Right cardiac atrium (tissue), 5 donors: ENCODE data around the gene ZNF622. TPM values are rescaled to one million over a fixed set of nuclear protein-coding genes. Genes with fewer than 3 reads are reported as not detected.
"Not testable (repeated sequence)": the region's sequence is repeated elsewhere in the genome, so short reads cannot be mapped to it uniquely, and the experiment has no call there.

Experiments
- ATAC-seq, 2 donors: fragments of 200-7000 bp; cut with Tn5 transposase; one replicate each; pipeline versions ENCODE4 v1.8.0 to v1.9.1; 2020; ENCODE audit warnings: moderate library complexity in 2 of 2, mild to moderate bottlenecking in 1 of 2
- DNase-seq, 3 donors: peaks; one replicate each; pipeline ENCODE4 v3.0.0-alpha.2; 2020
- H3K27ac ChIP-seq: one replicate; pipeline ENCODE4 v1.5.1; 2013; ENCODE audit warnings: mild to moderate bottlenecking, low read length, control low read depth, moderate library complexity
- H3K27me3 ChIP-seq: one replicate; pipeline ENCODE4 v1.6.1; 2013; ENCODE audit not compliant: control insufficient read depth, insufficient read depth
- H3K4me1 ChIP-seq: one replicate; pipeline ENCODE4 v1.6.1; 2013; ENCODE audit warnings: low read length; ENCODE audit not compliant: control insufficient read depth, insufficient read depth
- H3K4me3 ChIP-seq: one replicate; pipeline ENCODE4 v1.5.1; 2013; ENCODE audit warnings: low read length, control low read depth
- H3K9me3 ChIP-seq: one replicate; pipeline ENCODE4 v1.6.1; 2013; ENCODE audit warnings: low read length; ENCODE audit not compliant: control insufficient read depth
- WGBS: extraction: QIAGEN DNeasy Blood & Tissue Kit; methylation state at CpG from one replicate; pipeline ENCODE4 v1.1.7; 2013; 5-methylcytosine and 5-hydroxymethylcytosine counted together
- intact Hi-C, 4 donors: fragments of 100-400 bp; cut with DNase I; formaldehyde crosslinking; loops; one replicate each; pipeline versions ENCODE4 v1.11.0 to v1.14.0; 2022 to 2023
- polyA plus RNA-seq: library from polyadenylated mRNA; stranded (reverse); fragments of 200-250 nt; gene quantifications from one replicate; pipeline ENCODE4 v1.2.3, GENCODE V29; 2013
- total RNA-seq, 4 donors: library from RNA; stranded (reverse); fragmentation: NEBNext Ultra II Directional; extraction: Animal tissue kit (Norgen Biotek cat#: 25700); gene quantifications; one replicate each; pipeline ENCODE4 v1.2.1, GENCODE V29; 2021
- donor health status: healthy with polysubstance abuse.
- donor health status: DM: no; HTN: yes; CAD: no.
- donor health status: DM: no; HTN: no; CAD: no.
- donor health status: DM: no; HTN: yes; CAD: no; lungs with severe emphysema.
- donor health status: DM: yes; HTN: yes; CAD: no.

Gene ZNF622
- total and polyA plus RNA-seq, 5 donors = 35.9 to 51.0 (median 40.9) TPM

DNA sequence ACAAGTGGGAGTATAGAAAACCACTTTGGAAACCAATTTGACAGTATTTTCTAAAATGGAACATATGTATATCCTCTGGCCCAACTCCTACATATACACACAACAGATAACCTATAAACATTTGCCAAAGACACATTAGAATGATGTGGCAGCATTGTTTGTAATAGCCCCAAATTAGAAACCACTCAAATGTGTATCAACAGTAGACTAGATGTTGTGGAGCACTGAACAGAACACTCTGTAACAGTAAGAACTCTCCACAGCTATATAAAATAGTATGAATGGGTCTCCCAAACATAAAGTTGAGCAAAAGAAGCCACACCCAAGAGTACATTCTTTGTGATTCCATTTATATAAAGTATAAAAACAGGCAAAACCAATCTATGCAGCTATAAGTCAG is 6.1 kb downstream of the ZNF622 start:
- no peak overlapping the region for H3K27ac ChIP-seq
- DNase-seq (no peak), ATAC-seq (peak; percentile 60 to 67)
- H3K9me3 ChIP-seq = peaks cover 2% of the 10 kb centered on the region
- H3K4me3 ChIP-seq = no peak overlapping the region
- H3K27me3 ChIP-seq = no peaks in the 10 kb centered on the region
- H3K4me1 ChIP-seq = peaks cover 8% of the 10 kb centered on the region
- intact Hi-C loops = loop anchor here in 3 of 4 donors (5.0 to 10.0 kb wide), 4 partner anchors 295 to 733 kb away; no protein-coding TSS in a partner anchor

DNA sequence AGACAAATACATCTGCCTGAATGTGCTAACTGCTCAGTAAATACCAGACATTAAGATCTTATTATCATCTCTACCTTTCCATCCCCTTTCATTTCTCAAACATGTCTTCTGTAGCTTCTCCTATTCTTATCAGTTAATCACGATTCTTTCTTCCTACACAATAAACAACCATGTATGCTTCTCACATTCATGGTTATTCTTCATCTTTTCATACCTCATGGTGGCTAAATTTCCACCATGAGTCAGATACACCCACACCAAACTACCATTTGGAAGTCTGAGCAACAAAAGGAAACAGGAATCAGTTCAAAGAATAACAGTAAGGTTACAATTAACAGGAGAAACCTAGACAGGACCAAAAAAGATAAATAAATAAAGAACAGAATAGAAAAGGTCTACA is 7.7 kb downstream of the ZNF622 start:
- Histone ChIP-seq H3K4me3 (no peak overlapping the region), H3K4me1 (peaks cover 8% of the 10 kb centered on the region), H3K9me3 (peaks cover 2% of the 10 kb centered on the region), H3K27me3 (no peaks in the 10 kb centered on the region), H3K27ac (no peak overlapping the region)
- no peak for DNase-seq
- intact Hi-C loops = loop anchor here in 3 of 4 donors (5.0 to 10.0 kb wide), 4 partner anchors 293 to 734 kb away; no protein-coding TSS in a partner anchor
- ATAC-seq = no peak
- WGBS = 50% methylated on average over 1 of the region's 1 CpG

DNA sequence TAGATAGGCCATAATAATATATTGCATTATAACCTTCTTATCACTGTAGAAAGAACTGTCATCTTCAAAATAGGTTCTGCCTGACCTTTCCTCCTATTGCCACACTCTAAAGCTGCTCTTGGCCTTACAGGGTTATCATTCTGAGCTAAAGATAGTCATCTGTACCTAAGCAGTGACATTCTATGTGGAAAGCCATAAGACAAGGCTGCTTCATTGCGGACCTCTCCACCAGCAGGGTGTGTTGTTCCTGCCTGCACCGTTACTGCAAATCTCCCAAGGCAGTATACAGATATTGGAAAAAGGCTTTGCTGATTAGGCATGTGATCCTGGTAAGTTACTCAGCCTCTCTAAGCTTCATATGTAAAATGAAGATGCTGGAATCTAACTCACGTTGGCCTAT is 8.1 kb downstream of the ZNF622 start:
- DNase-seq (no peak), ATAC-seq (no peak)
- Histone ChIP-seq H3K4me1 (peaks cover 8% of the 10 kb centered on the region), H3K27ac (peak overlapping the region; percentile 13), H3K4me3 (no peak overlapping the region), H3K27me3 (no peaks in the 10 kb centered on the region), H3K9me3 (peaks cover 2% of the 10 kb centered on the region)
- intact Hi-C loops = loop anchor here in 3 of 4 donors (5.0 to 10.0 kb wide), 4 partner anchors 293 to 735 kb away; no protein-coding TSS in a partner anchor
- WGBS = 62% methylated on average over 3 of the region's 3 CpGs

DNA sequence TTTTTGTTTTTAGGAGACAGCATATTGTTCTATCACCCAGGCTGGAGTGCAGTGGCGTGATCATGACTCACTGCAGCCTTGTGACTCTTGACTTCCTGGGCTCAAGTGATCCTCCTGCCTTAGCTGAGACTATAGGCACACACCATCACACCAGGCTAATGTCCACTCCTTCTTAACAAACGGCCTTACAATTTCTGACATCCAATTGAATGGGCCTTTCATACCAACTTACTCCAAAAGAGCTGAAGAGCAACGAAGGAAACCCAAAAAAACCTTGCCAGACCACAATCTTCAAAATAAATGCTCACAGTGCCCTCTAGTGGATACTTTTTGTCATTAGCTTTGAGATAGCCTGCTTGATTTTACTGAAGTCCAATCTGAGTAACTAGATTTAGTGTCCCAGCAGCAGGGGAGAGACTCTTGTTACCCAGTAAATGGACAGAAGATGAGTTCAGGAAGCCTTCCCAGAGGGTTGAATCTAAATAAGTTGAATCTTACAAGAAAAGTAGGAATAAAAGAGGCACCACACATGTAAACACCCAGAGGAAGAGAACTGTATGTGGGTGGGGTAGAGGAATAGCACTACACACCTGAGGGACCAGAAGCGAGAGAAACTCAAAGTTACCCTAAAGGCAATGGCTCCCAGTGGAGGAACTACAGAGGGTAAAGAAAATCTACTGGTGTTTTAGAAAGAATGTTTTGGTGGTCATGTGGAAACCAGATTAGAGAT is 9.3 kb downstream of the ZNF622 start:
- Histone ChIP-seq H3K9me3 (peaks cover 2% of the 10 kb centered on the region), H3K27ac (peak overlapping the region; percentile 64), H3K4me3 (no peak overlapping the region), H3K27me3 (no peaks in the 10 kb centered on the region), H3K4me1 (peaks cover 6% of the 10 kb centered on the region)
- DNase-seq (no peak), ATAC-seq (peak; percentile 30 to 83)
- WGBS = 36% methylated on average over 4 of the region's 4 CpGs
- intact Hi-C loops = loop anchor here in 3 of 4 donors (5.0 to 10.0 kb wide), 4 partner anchors 291 to 736 kb away; no protein-coding TSS in a partner anchor

DNA sequence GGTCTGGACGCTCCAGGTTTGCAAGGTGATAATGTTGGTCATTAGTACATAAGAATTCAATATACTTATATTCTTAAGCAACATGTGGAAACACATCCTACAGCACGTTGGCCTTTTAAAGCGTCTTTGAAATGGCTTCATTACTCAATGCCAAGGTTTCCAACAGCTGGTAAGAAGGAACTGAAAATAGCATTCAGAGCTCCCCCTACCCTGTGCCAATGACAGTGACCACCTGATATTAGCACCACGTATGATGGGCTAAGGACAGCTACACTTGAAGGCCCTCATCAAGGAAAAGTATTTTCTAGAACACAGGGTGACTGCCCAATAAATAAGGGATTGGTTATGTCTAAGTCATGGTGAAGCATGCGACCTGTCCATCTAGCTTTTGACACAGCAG is 9.9 kb downstream of the ZNF622 start:
- Histone ChIP-seq H3K27me3 (no peaks in the 10 kb centered on the region), H3K4me3 (no peak overlapping the region), H3K4me1 (peaks cover 6% of the 10 kb centered on the region), H3K27ac (peak overlapping the region; percentile 1), H3K9me3 (peaks cover 3% of the 10 kb centered on the region)
- DNase-seq = no peak
- WGBS = 63% methylated on average over 5 of the region's 5 CpGs
- intact Hi-C loops = loop anchor here in 3 of 4 donors (5.0 to 10.0 kb wide), 4 partner anchors 291 to 737 kb away; no protein-coding TSS in a partner anchor
- ATAC-seq = peak in 1 of 2 donors; percentile 35

DNA sequence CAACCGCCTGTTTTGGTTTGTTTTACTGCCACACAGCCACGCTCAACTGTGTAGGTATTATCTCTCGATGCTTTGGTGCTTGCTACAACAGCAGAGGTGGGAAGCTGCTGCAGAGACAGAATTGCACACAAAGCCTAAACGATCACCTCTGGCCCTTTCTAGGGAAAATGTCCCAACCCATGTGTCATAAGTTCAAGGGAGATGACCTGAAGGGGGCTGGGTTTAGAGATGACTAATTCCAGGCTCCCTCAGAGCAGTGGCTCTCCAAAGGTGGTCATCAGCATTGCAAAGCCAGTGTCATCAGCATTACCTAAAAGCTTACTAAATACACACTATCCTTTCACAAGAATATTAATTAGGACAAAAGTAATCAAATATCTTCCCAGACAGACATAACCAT is 10.9 kb downstream of the ZNF622 start:
- no peak overlapping the region for H3K27ac ChIP-seq

DNA sequence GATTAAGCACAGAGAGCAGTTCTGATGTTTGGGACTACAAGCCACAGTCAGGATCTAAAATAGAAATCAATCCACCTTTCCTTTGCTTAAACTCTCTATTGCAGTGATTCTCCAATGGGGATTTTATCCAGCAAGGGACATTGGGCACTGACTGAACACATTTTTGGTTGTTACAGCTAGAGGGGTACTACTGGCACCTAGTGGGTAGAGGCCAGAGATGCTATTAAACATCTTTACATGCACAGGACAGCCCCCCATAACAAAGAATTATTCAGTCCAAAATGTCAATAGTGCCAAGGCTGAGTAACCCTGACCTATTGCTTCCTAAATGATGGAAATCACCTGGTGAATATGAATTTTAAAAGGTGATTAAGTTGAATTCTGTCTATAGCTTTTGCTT is 12.0 kb downstream of the ZNF622 start:
- intact Hi-C loops = loop anchor here in 1 of 4 donors (10.0 kb wide), 1 partner anchor 289 kb away; no protein-coding TSS in a partner anchor
- Histone ChIP-seq H3K27ac (no peak overlapping the region), H3K4me3 (no peak overlapping the region), H3K27me3 (no peaks in the 10 kb centered on the region), H3K9me3 (peaks cover 4% of the 10 kb centered on the region), H3K4me1 (peaks cover 6% of the 10 kb centered on the region)
- ATAC-seq (no peak), DNase-seq (no peak)

More for the DNA sequence above, 10.9 kb downstream of the ZNF622 start:
- intact Hi-C loops = loop anchor here in 3 of 4 donors (5.0 to 10.0 kb wide), 4 partner anchors 290 to 738 kb away; no protein-coding TSS in a partner anchor
- no peak overlapping the region for H3K4me3 ChIP-seq
- DNase-seq = no peak
- ATAC-seq = no peak
- H3K4me1 ChIP-seq = peaks cover 6% of the 10 kb centered on the region
- H3K27me3 ChIP-seq = no peaks in the 10 kb centered on the region
- peaks cover 4% of the 10 kb centered on the region for H3K9me3 ChIP-seq
- 91% methylated on average over 4 of the region's 4 CpGs for WGBS

DNA sequence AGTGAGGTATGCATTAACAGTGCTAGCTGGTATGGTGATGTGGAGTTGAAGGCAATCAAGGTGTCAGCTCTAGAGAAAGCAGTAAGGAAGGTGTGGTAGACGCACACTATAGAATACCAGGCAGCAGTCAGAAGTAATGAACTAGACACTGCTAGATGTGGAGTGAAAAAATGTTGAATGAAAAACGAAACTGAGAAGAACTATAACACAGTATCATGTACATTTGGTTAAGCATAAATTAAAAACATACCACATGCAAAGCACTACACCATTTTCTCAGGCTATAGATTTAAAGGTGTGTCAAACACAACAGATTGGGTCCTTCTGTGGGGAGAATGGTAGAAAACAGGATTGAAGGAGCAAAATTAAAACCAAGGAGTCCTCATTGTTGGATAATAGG is 15.4 kb downstream of the ZNF622 start:
- H3K27me3 ChIP-seq = no peaks in the 10 kb centered on the region
- DNase-seq (no peak), ATAC-seq (no peak)
- WGBS = 86% methylated on average over 2 of the region's 2 CpGs
- H3K27ac ChIP-seq = no peak overlapping the region
- H3K9me3 ChIP-seq = peaks cover 4% of the 10 kb centered on the region
- peaks cover 2% of the 10 kb centered on the region for H3K4me1 ChIP-seq
- intact Hi-C loops = loop anchor here in 1 of 4 donors (10.0 kb wide), 1 partner anchor 285 kb away; no protein-coding TSS in a partner anchor
- H3K4me3 ChIP-seq = no peak overlapping the region

DNA sequence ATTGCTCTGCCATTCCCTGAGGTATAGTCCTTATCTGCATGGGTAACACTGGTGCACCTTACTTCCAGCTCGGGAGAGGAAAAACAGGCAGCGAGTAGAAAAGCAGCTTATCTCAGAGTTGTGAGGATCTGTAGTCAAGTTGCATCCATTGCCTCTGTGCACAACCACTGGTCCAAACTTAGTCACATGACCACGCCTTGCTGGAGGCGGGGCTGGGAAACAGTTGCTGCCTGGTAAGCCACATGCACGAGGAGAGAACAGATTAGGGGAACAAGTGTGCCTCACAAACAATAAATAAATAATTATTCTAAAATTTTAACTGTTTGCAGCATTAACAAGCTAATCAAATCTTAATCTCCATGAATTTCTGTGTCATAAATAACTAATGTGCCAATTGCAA is 18.6 kb downstream of the ZNF622 start:
- no peak overlapping the region for H3K4me3 ChIP-seq
- DNase-seq (no peak), ATAC-seq (no peak)
- 76% methylated on average over 5 of the region's 5 CpGs for WGBS
- peaks cover 4% of the 10 kb centered on the region for H3K9me3 ChIP-seq
- intact Hi-C loops = no loop called here
- no peak overlapping the region for H3K27ac ChIP-seq
- no peaks in the 10 kb centered on the region for H3K27me3 ChIP-seq
- H3K4me1 ChIP-seq = no peaks in the 10 kb centered on the region

DNA sequence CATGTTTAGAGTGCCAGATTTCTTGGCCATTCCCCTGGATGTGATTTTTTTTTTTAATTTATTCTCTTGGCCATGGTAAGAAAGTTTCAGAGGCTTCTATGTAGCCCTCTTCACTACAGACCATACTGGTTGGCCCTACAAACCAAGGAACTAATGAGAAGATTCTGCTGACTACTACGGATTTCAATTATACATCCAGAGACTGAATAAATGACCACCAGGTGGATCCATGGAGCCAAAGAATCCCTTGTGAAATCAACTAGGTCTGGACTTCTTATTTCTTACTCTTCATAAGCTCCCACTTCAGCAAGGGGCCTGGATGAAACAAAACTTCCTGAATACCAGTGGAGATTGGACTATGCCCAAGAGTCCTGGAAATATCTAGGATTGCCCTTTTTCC is 27.6 kb downstream of the ZNF622 start:
- H3K4me3 ChIP-seq = no peak overlapping the region
- ATAC-seq (no peak), DNase-seq (no peak)
- intact Hi-C loops = no loop called here
- H3K27me3 ChIP-seq = no peaks in the 10 kb centered on the region
- WGBS = 67% methylated on average over 1 of the region's 1 CpG
- H3K27ac ChIP-seq = no peak overlapping the region
- no peaks in the 10 kb centered on the region for H3K9me3 ChIP-seq
- no peaks in the 10 kb centered on the region for H3K4me1 ChIP-seq

DNA sequence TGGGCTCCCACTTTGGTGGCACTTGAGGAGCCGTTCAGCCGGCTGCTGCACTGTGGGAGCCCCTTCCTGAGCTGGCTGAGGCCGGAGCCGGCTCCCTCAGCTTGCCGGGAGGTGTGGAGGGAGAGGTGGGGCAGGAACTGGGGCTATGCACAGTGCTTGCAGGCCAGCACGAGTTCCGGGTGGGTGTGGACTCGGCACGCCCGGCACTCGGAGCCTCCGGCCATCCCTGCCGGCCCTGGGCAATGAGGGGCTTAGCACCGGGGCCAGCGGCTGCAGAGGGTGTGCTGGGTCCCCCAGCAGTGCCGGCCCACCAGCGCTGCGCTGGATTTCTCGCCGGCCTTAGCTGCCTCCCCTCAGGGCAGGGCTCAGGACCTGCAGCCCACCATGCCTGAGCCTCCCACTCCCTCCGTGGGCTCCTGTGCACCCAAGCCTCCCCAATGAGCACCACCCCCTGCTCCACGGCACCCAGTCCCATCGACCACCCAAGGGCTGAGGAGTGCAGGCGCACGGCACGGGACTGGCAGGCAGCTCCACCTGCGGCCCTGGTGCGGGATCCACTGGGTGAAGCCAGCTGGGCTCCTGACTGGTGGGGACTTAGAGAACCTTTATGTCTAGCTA is 29.4 kb downstream of the ZNF622 start:
- H3K27ac ChIP-seq, ATAC-seq, intact Hi-C loops, H3K27me3 ChIP-seq, H3K9me3 ChIP-seq, H3K4me1 ChIP-seq, H3K4me3 ChIP-seq: not testable (repeated sequence)
- WGBS = 90% methylated on average over 28 of the region's 28 CpGs
- DNase-seq = peak in 1 of 3 donors; percentile 37
